Measurements from ENCODE around the gene BRSK1.

The BRSK1 gene

GRCh38 chr19:55275851-55276719, 7.7 kb upstream of the BRSK1 start:
- no peak for DNase-seq

GRCh38 chr19:55276720-55277430, 6.9 kb upstream of the BRSK1 start:
- no peak for DNase-seq

GRCh38 chr19:55277494-55277893, 6.3 kb upstream of the BRSK1 start:
- no peak for DNase-seq

GRCh38 chr19:55278391-55279135, 5.2 kb upstream of the BRSK1 start:
- DNase-seq, result no peak

GRCh38 chr19:55279340-55279739, 4.5 kb upstream of the BRSK1 start:
- no peak for DNase-seq

GRCh38 chr19:55279770-55280643, 3.8 kb upstream of the BRSK1 start, which contains the start of gene HSPBP1:
TSS of gene HSPBP1 (minus strand) at chr19:55280110. CDS start at chr19:55279608, 502 bp downstream.
- DNase-seq, result peak; percentile 91 to 96

GRCh38 chr19:55284405-55285058, 735 bp downstream of the BRSK1 start:
- DNase-seq, result no peak

GRCh38 chr19:55285229-55285890, 1.6 kb downstream of the BRSK1 start:
- no peak for DNase-seq

- DNase-seq, result no peak
Observed at GRCh38 chr19:55287361-55288079, 3.7 kb downstream of the BRSK1 start.

- DNase-seq, result no peak
Observed at GRCh38 chr19:55289117-55289796, 5.5 kb downstream of the BRSK1 start.

GRCh38 chr19:55297267-55297666, 13.5 kb downstream of the BRSK1 start:
- no peak for DNase-seq

- DNase-seq, result no peak
Observed at GRCh38 chr19:55299991-55300390, 16.2 kb downstream of the BRSK1 start.

- no peak for DNase-seq
Observed at GRCh38 chr19:55300886-55301458, 17.2 kb downstream of the BRSK1 start.

- peak; percentile 97 to 99 for DNase-seq
Observed at GRCh38 chr19:55301459-55302317, 17.9 kb downstream of the BRSK1 start.

GRCh38 chr19:55302318-55302703, 18.5 kb downstream of the BRSK1 start:
- DNase-seq, result no peak

GRCh38 chr19:55303477-55303876, 19.7 kb downstream of the BRSK1 start:
- DNase-seq, result no peak

GRCh38 chr19:55304279-55304978, 20.6 kb downstream of the BRSK1 start:
- peak in 1 of 2 donors; percentile 24 for DNase-seq

GRCh38 chr19:55304980-55305379, 21.2 kb downstream of the BRSK1 start:
- DNase-seq, result no peak
